HG03565 (cell line): Measurements from ENCODE around the gene CCDC90B.
"Not testable (repeated sequence)": the region's sequence is repeated elsewhere in the genome, so short reads cannot be mapped to it uniquely, and the experiment has no call there.

ENCODE experiments used
- ATAC-seq: cut with Tn5 transposase; IDR thresholded peaks from one replicate; pipeline ENCODE4 v1.9.1; 2021; ENCODE audit warnings: mild to moderate bottlenecking, moderate library complexity; ENCODE audit not compliant: unreplicated experiment

CCDC90B gene

GRCh38 chr11:83285771-83286528 lies at the start of gene CCDC90B:
CCDC90B (minus strand) TSS chr11:83286367; CDS start chr11:83285972, 395 bp downstream.
- ATAC-seq = peak; percentile 85

GRCh38 chr11:83335446-83336070 lies 49.4 kb upstream of the CCDC90B start:
- ATAC-seq = no peak

GRCh38 chr11:83330303-83330702 lies 44.1 kb upstream of the CCDC90B start:
- no peak for ATAC-seq

- ATAC-seq = no peak
These were observed 40.2 kb upstream of the CCDC90B start for GRCh38 chr11:83326326-83326725.

GRCh38 chr11:83319346-83319745 lies 33.2 kb upstream of the CCDC90B start:
- ATAC-seq = no peak

GRCh38 chr11:83318931-83319330 lies 32.8 kb upstream of the CCDC90B start:
- no peak for ATAC-seq

GRCh38 chr11:83317757-83318690 lies 31.9 kb upstream of the CCDC90B start:
- no peak for ATAC-seq

- ATAC-seq = not testable (repeated sequence)
These were observed 30.7 kb upstream of the CCDC90B start for GRCh38 chr11:83316897-83317268.

GRCh38 chr11:83316143-83316896 lies 30.2 kb upstream of the CCDC90B start:
- not testable (repeated sequence) for ATAC-seq

GRCh38 chr11:83312430-83312829 lies 26.3 kb upstream of the CCDC90B start:
- no peak for ATAC-seq

- no peak for ATAC-seq
These were observed 25.5 kb upstream of the CCDC90B start for GRCh38 chr11:83311701-83312100.

- ATAC-seq = no peak
These were observed 24.6 kb upstream of the CCDC90B start for GRCh38 chr11:83310718-83311117.

- not testable (repeated sequence) for ATAC-seq
These were observed 22.4 kb upstream of the CCDC90B start for GRCh38 chr11:83308536-83308935.

GRCh38 chr11:83306200-83307080 lies 20.3 kb upstream of the CCDC90B start:
- no peak for ATAC-seq

- ATAC-seq = no peak
These were observed 17.1 kb upstream of the CCDC90B start for GRCh38 chr11:83303316-83303715.

GRCh38 chr11:83302151-83302550 lies 16.0 kb upstream of the CCDC90B start:
- ATAC-seq = no peak

GRCh38 chr11:83299681-83300080 lies 13.5 kb upstream of the CCDC90B start:
- ATAC-seq = no peak

- no peak for ATAC-seq
These were observed 8.0 kb upstream of the CCDC90B start for GRCh38 chr11:83294208-83294607.

GRCh38 chr11:83293457-83293774 lies 7.2 kb upstream of the CCDC90B start:
- no peak for ATAC-seq
